Activated T-helper 2 cell treated with anti-CD3 and anti-CD28 coated beads, Interferon-gamma antibody, Interleukin-2, Interleukin-4, amounts not matched to agents 10 μg/mL and 5 μg/mL and 100 μg/mL, durations not matched to agents 14 hours and 24 hours and 36 hours (primary cell): ENCODE measurements around the gene FBXO2. TPM values are rescaled to one million over a fixed set of nuclear protein-coding genes. Genes with fewer than 3 reads are reported as not detected.

ENCODE experiments used
- DNase-seq: peaks from one replicate; pipeline ENCODE4 v3.0.0; 2021; ENCODE audit warnings: low spot score
- H3K27ac Mint-ChIP-seq: one replicate; pipeline ENCODE4 v1.8.0; 2021; ENCODE audit warnings: mixed read lengths
- H3K27me3 Mint-ChIP-seq: one replicate; pipeline ENCODE4 v1.8.0; 2021; ENCODE audit warnings: low read depth, mixed read lengths
- H3K36me3 Mint-ChIP-seq: one replicate; pipeline ENCODE4 v1.8.0; 2021; ENCODE audit warnings: low read depth, mixed read lengths
- H3K4me1 Mint-ChIP-seq: one replicate; pipeline ENCODE4 v1.8.0; 2021; ENCODE audit warnings: low read depth, mixed read lengths
- H3K4me3 Mint-ChIP-seq: one replicate; pipeline ENCODE4 v1.8.0; 2021; ENCODE audit warnings: low read depth, mild to moderate bottlenecking, moderate library complexity, mixed read lengths
- H3K9me3 Mint-ChIP-seq: one replicate; pipeline ENCODE4 v1.8.0; 2021; ENCODE audit warnings: mixed read lengths
- intact Hi-C: fragments of 100-400 bp; cut with micrococcal nuclease; formaldehyde crosslinking; loops from one replicate; pipeline ENCODE4 v1.15.1; 2023
- total RNA-seq: library from RNA; stranded (reverse); gene quantifications from 2 replicates; pipeline ENCODE4 v1.2.3, GENCODE V29; 2022

Gene FBXO2
- total RNA-seq, 1 donor from 2014 or later, result 0.41 TPM

GRCh38 chr1:11691928-11692711, 37.9 kb upstream of the FBXO2 start:
- DNase-seq, result no peak
- intact Hi-C loops, result no loop called here
- Mint-ChIP-seq H3K4me3 (peak overlapping the region; percentile 24), H3K27me3 (peaks cover 49% of the 10 kb centered on the region), H3K36me3 (no peaks in the 10 kb centered on the region), H3K27ac (no peak overlapping the region), H3K4me1 (peaks cover 13% of the 10 kb centered on the region), H3K9me3 (no peaks in the 10 kb centered on the region)

GRCh38 chr1:11691302-11691914, 37.2 kb upstream of the FBXO2 start, which contains the start of gene DRAXIN:
Gene DRAXIN, plus strand, starts transcription at chr1:11691710. Its CDS starts 14,549 bp downstream, at chr1:11706259.
- no peak for DNase-seq
- no peaks in the 10 kb centered on the region for H3K9me3 Mint-ChIP-seq
- H3K27me3 Mint-ChIP-seq, result peaks cover 50% of the 10 kb centered on the region
- H3K27ac Mint-ChIP-seq, result no peak within 1 kb of the TSS
- H3K4me3 Mint-ChIP-seq, result peak within 1 kb of the TSS; percentile 24
- no peaks in the 10 kb centered on the region for H3K36me3 Mint-ChIP-seq
- intact Hi-C loops, result no loop called here
- peaks cover 13% of the 10 kb centered on the region for H3K4me1 Mint-ChIP-seq

GRCh38 chr1:11690397-11691301, 36.4 kb upstream of the FBXO2 start:
- Mint-ChIP-seq H3K4me3 (no peak overlapping the region), H3K4me1 (peaks cover 13% of the 10 kb centered on the region)

GRCh38 chr1:11688506-11688905, 34.3 kb upstream of the FBXO2 start:
- H3K27ac Mint-ChIP-seq, result no peak overlapping the region
- no peak for DNase-seq

More at GRCh38 chr1:11690397-11691301, 36.4 kb upstream of the FBXO2 start:
- Mint-ChIP-seq H3K27ac (no peak overlapping the region), H3K36me3 (no peaks in the 10 kb centered on the region), H3K27me3 (peaks cover 52% of the 10 kb centered on the region), H3K9me3 (no peaks in the 10 kb centered on the region)
- DNase-seq, result no peak
- intact Hi-C loops, result no loop called here

GRCh38 chr1:11685210-11685752, 31.1 kb upstream of the FBXO2 start:
- peaks cover 7% of the 10 kb centered on the region for H3K4me1 Mint-ChIP-seq
- H3K4me3 Mint-ChIP-seq, result no peak overlapping the region
- H3K27me3 Mint-ChIP-seq, result peaks cover 28% of the 10 kb centered on the region
- intact Hi-C loops, result no loop called here
- no peaks in the 10 kb centered on the region for H3K36me3 Mint-ChIP-seq
- no peak overlapping the region for H3K27ac Mint-ChIP-seq
- no peaks in the 10 kb centered on the region for H3K9me3 Mint-ChIP-seq
- DNase-seq, result no peak

More at GRCh38 chr1:11688506-11688905, 34.3 kb upstream of the FBXO2 start:
- Mint-ChIP-seq H3K9me3 (no peaks in the 10 kb centered on the region), H3K4me3 (no peak overlapping the region), H3K4me1 (peaks cover 13% of the 10 kb centered on the region), H3K27me3 (peaks cover 47% of the 10 kb centered on the region), H3K36me3 (no peaks in the 10 kb centered on the region)
- intact Hi-C loops, result no loop called here

GRCh38 chr1:11684070-11684469, 29.8 kb upstream of the FBXO2 start:
- no peaks in the 10 kb centered on the region for H3K36me3 Mint-ChIP-seq
- intact Hi-C loops, result loop anchor here (5.0 kb wide), 1 partner anchor 53 kb away; the partner anchor contains the start of gene AGTRAP
- no peak overlapping the region for H3K4me3 Mint-ChIP-seq
- H3K27me3 Mint-ChIP-seq, result peaks cover 20% of the 10 kb centered on the region
- DNase-seq, result no peak
- no peaks in the 10 kb centered on the region for H3K9me3 Mint-ChIP-seq
- H3K4me1 Mint-ChIP-seq, result peaks cover 9% of the 10 kb centered on the region
- H3K27ac Mint-ChIP-seq, result no peak overlapping the region

GRCh38 chr1:11682799-11683198, 28.6 kb upstream of the FBXO2 start:
- Mint-ChIP-seq H3K36me3 (no peaks in the 10 kb centered on the region), H3K4me1 (peaks cover 9% of the 10 kb centered on the region), H3K9me3 (no peaks in the 10 kb centered on the region), H3K27ac (no peak overlapping the region), H3K27me3 (peaks cover 13% of the 10 kb centered on the region), H3K4me3 (no peak overlapping the region)
- intact Hi-C loops, result loop anchor here (5.0 kb wide), 1 partner anchor 55 kb away; the partner anchor contains the start of gene AGTRAP
- DNase-seq, result no peak

- Mint-ChIP-seq H3K4me3 (peak overlapping the region; percentile 67), H3K36me3 (no peaks in the 10 kb centered on the region), H3K27me3 (peaks cover 10% of the 10 kb centered on the region), H3K9me3 (no peaks in the 10 kb centered on the region), H3K27ac (no peak overlapping the region), H3K4me1 (peaks cover 9% of the 10 kb centered on the region)
- intact Hi-C loops, result loop anchor here (5.0 kb wide), 1 partner anchor 55 kb away; the partner anchor contains the start of gene AGTRAP
- DNase-seq, result no peak
Measured at GRCh38 chr1:11682287-11682771, 28.1 kb upstream of the FBXO2 start.

- intact Hi-C loops, result loop anchor here (2.0 to 5.0 kb wide), 2 partner anchors 16 to 56 kb away; partner anchors contain the start of genes AGTRAP and FBXO6
- Mint-ChIP-seq H3K27me3 (peaks cover 7% of the 10 kb centered on the region), H3K9me3 (no peaks in the 10 kb centered on the region)
Measured at GRCh38 chr1:11681071-11681771, 27.0 kb upstream of the FBXO2 start, which contains the start of gene MAD2L2. Gene MAD2L2, minus strand, starts transcription at chr1:11681148. Its CDS starts 547 bp downstream, at chr1:11680601.

GRCh38 chr1:11680270-11681070, 26.2 kb upstream of the FBXO2 start:
- peak; percentile 18 for DNase-seq
- no peaks in the 10 kb centered on the region for H3K9me3 Mint-ChIP-seq
- H3K27me3 Mint-ChIP-seq, result peaks cover 5% of the 10 kb centered on the region
- peaks cover 9% of the 10 kb centered on the region for H3K4me1 Mint-ChIP-seq
- H3K36me3 Mint-ChIP-seq, result peaks cover 6% of the 10 kb centered on the region
- H3K27ac Mint-ChIP-seq, result peak overlapping the region; percentile 46
- intact Hi-C loops, result loop anchor here (2.0 to 5.0 kb wide), 2 partner anchors 16 to 57 kb away; partner anchors contain the start of genes AGTRAP and FBXO6
- peak overlapping the region; percentile 85 for H3K4me3 Mint-ChIP-seq

More at GRCh38 chr1:11681071-11681771, 27.0 kb upstream of the FBXO2 start, which contains the start of gene MAD2L2:
- peaks cover 9% of the 10 kb centered on the region for H3K4me1 Mint-ChIP-seq
- H3K27ac Mint-ChIP-seq, result peak within 1 kb of the TSS; percentile 87
- H3K4me3 Mint-ChIP-seq, result peak within 1 kb of the TSS; percentile 86
- no peaks in the 10 kb centered on the region for H3K36me3 Mint-ChIP-seq
- DNase-seq, result peak; percentile 85

GRCh38 chr1:11678442-11678841, 24.2 kb upstream of the FBXO2 start:
- H3K27me3 Mint-ChIP-seq, result no peaks in the 10 kb centered on the region
- H3K9me3 Mint-ChIP-seq, result no peaks in the 10 kb centered on the region
- no peak overlapping the region for H3K27ac Mint-ChIP-seq
- DNase-seq, result no peak
- intact Hi-C loops, result no loop called here
- no peak overlapping the region for H3K4me3 Mint-ChIP-seq
- H3K36me3 Mint-ChIP-seq, result peaks cover 13% of the 10 kb centered on the region
- peaks cover 9% of the 10 kb centered on the region for H3K4me1 Mint-ChIP-seq
